Osteoblast (primary cell): ENCODE results near the gene PAFAH2. TPM values are rescaled to one million over a fixed set of nuclear protein-coding genes. Genes with fewer than 3 reads are reported as not detected.

Experiments used
- DNase-seq: peaks from one replicate; pipeline ENCODE4 v3.0.0; 2011; ENCODE audit warnings: low spot score, mixed read lengths; ENCODE audit not compliant: insufficient read length; ENCODE audit errors: missing footprints
- H2AFZ ChIP-seq: 2 replicates; pipeline ENCODE4 v1.6.0; 2011; ENCODE audit warnings: mild to moderate bottlenecking, low read length
- H3K27ac ChIP-seq: 2 replicates; pipeline ENCODE4 v1.5.1; 2011; ENCODE audit warnings: mild to moderate bottlenecking, low read depth, low read length, moderate library complexity
- H3K27me3 ChIP-seq: 2 replicates; pipeline ENCODE4 v1.6.0; 2012; ENCODE audit warnings: mild to moderate bottlenecking, control low read depth, inconsistent platforms, low read length, moderate library complexity; ENCODE audit not compliant: insufficient read depth
- H3K36me3 ChIP-seq: 2 replicates; pipeline ENCODE4 v1.5.1; 2011; ENCODE audit warnings: mild to moderate bottlenecking, low read length, control low read depth, moderate library complexity; ENCODE audit not compliant: insufficient read depth
- H3K4me1 ChIP-seq: 2 replicates; pipeline ENCODE4 v1.5.1; 2011; ENCODE audit warnings: mild to moderate bottlenecking, low read length, control low read depth, moderate library complexity; ENCODE audit not compliant: insufficient read depth
- H3K4me2 ChIP-seq: 2 replicates; pipeline ENCODE4 v1.6.0; 2011; ENCODE audit warnings: mild to moderate bottlenecking, low read length; ENCODE audit not compliant: insufficient read depth
- H3K4me3 ChIP-seq: fragments of 200-600 bp; sonication (generic); 3 replicates; pipeline ENCODE4 v1.5.1; 2012; ENCODE audit warnings: mild to moderate bottlenecking, low read length, inconsistent platforms; ENCODE audit not compliant: insufficient read depth
- H3K79me2 ChIP-seq: 2 replicates; pipeline ENCODE4 v1.6.0; 2012; ENCODE audit warnings: mild to moderate bottlenecking, low read length, control low read depth, inconsistent platforms; ENCODE audit not compliant: insufficient read depth
- H3K9me3 ChIP-seq: 2 replicates; pipeline ENCODE4 v1.5.1; 2011; ENCODE audit warnings: low read depth, low read length, control low read depth
- H4K20me1 ChIP-seq: 2 replicates; pipeline ENCODE4 v1.6.0; 2012; ENCODE audit warnings: mild to moderate bottlenecking, low read length, control low read depth; ENCODE audit not compliant: insufficient read depth
- CTCF ChIP-seq: IDR thresholded peaks from 2 replicates; pipeline ENCODE4 v1.5.1; 2011; ENCODE audit warnings: mild to moderate bottlenecking, low read depth, low read length, moderate library complexity; ENCODE audit errors: extremely low read depth
- total RNA-seq: library from RNA; depleted of rRNA; stranded (reverse); fragments of >200 nt; gene quantifications from 2 replicates; pipeline ENCODE4 v1.2.3, GENCODE V29; 2012

The PAFAH2 gene
- total RNA-seq, 1 donor, result 6.9 TPM

GRCh38 chr1:26041978-26042377 is 44.1 kb upstream of the PAFAH2 start:
- Histone ChIP-seq H3K79me2 (no peaks in the 10 kb centered on the region), H3K27me3 (peaks cover 55% of the 10 kb centered on the region), H3K4me2 (no peak overlapping the region), H3K27ac (no peak overlapping the region), H3K4me1 (peaks cover under 1% of the 10 kb centered on the region), H4K20me1 (no peaks in the 10 kb centered on the region), H3K4me3 (no peak overlapping the region), H2AFZ (no peak overlapping the region), H3K9me3 (no peaks in the 10 kb centered on the region), H3K36me3 (no peaks in the 10 kb centered on the region)
- TF ChIP-seq CTCF, result no peak
- DNase-seq, result peak; percentile 72

GRCh38 chr1:26041401-26041800 is 43.5 kb upstream of the PAFAH2 start:
- peaks cover 6% of the 10 kb centered on the region for H3K4me1 ChIP-seq
- no peak overlapping the region for H3K27ac ChIP-seq
- no peaks in the 10 kb centered on the region for H3K79me2 ChIP-seq
- H3K4me3 ChIP-seq, result no peak overlapping the region
- H3K4me2 ChIP-seq, result no peak overlapping the region
- H2AFZ ChIP-seq, result no peak overlapping the region
- H4K20me1 ChIP-seq, result no peaks in the 10 kb centered on the region
- H3K36me3 ChIP-seq, result no peaks in the 10 kb centered on the region
- peaks cover 49% of the 10 kb centered on the region for H3K27me3 ChIP-seq
- TF ChIP-seq CTCF, result no peak
- DNase-seq, result peak; percentile 83
- H3K9me3 ChIP-seq, result no peaks in the 10 kb centered on the region

GRCh38 chr1:26038904-26039303 is 41.0 kb upstream of the PAFAH2 start:
- H3K36me3 ChIP-seq, result no peaks in the 10 kb centered on the region
- H3K4me3 ChIP-seq, result no peak overlapping the region
- H2AFZ ChIP-seq, result no peak overlapping the region
- peaks cover 19% of the 10 kb centered on the region for H3K4me1 ChIP-seq
- H3K79me2 ChIP-seq, result no peaks in the 10 kb centered on the region
- H3K9me3 ChIP-seq, result no peaks in the 10 kb centered on the region
- no peak overlapping the region for H3K27ac ChIP-seq
- H4K20me1 ChIP-seq, result no peaks in the 10 kb centered on the region
- TF ChIP-seq CTCF, result no peak
- peaks cover 26% of the 10 kb centered on the region for H3K27me3 ChIP-seq
- no peak overlapping the region for H3K4me2 ChIP-seq
- peak; percentile 73 for DNase-seq

GRCh38 chr1:26038477-26038876 is 40.6 kb upstream of the PAFAH2 start:
- no peak overlapping the region for H2AFZ ChIP-seq
- peaks cover 22% of the 10 kb centered on the region for H3K27me3 ChIP-seq
- H3K4me2 ChIP-seq, result no peak overlapping the region
- no peaks in the 10 kb centered on the region for H3K79me2 ChIP-seq
- DNase-seq, result peak; percentile 82
- H3K9me3 ChIP-seq, result no peaks in the 10 kb centered on the region
- H4K20me1 ChIP-seq, result no peaks in the 10 kb centered on the region
- H3K36me3 ChIP-seq, result no peaks in the 10 kb centered on the region
- peaks cover 19% of the 10 kb centered on the region for H3K4me1 ChIP-seq
- H3K4me3 ChIP-seq, result no peak overlapping the region
- no peak overlapping the region for H3K27ac ChIP-seq
- no peak for TF ChIP-seq CTCF
